Esophagus squamous epithelium (tissue), 5 donors: Measurements from ENCODE around the gene VAMP7. TPM values are rescaled to one million over a fixed set of nuclear protein-coding genes. Genes with fewer than 3 reads are reported as not detected.
"Not testable (repeated sequence)": the region's sequence is repeated elsewhere in the genome, so short reads cannot be mapped to it uniquely, and the experiment has no call there.

Source experiments
- DNase-seq: peaks from one replicate; lab custom pipeline; 2025; lab: John Stamatoyannopoulos, UW
- H3K27ac ChIP-seq, 4 donors: fragments of 200-600 bp; sonication (generic); one replicate each; pipeline ENCODE4 v1.5.1; 2016 to 2019; ENCODE audit warnings: mild to moderate bottlenecking in 1 of 4
- H3K27me3 ChIP-seq, 4 donors: fragments of 200-600 bp; sonication (generic); 1 replicate in 3 of 4; 2 replicates in 1 of 4; pipeline versions ENCODE4 v1.5.1 to v1.6.0; 2017 to 2021; ENCODE audit warnings: antibody characterized with exemption in 1 of 4
- H3K36me3 ChIP-seq, 3 donors: fragments of 200-600 bp; sonication (generic); one replicate each; pipeline ENCODE4 v1.5.1; 2016 to 2019
- H3K4me1 ChIP-seq, 3 donors: fragments of 200-600 bp; sonication (generic); one replicate each; pipeline ENCODE4 v1.5.1; 2017 to 2019
- H3K4me3 ChIP-seq, 4 donors: fragments of 200-600 bp; sonication (generic); 1 replicate in 3 of 4; 2 replicates in 1 of 4; pipeline ENCODE4 v1.5.1; 2016 to 2019; ENCODE audit warnings: mild to moderate bottlenecking in 2 of 4, moderate library complexity in 1 of 4
- H3K9me3 ChIP-seq, 3 donors: fragments of 200-600 bp; sonication (generic); one replicate each; pipeline ENCODE4 v1.5.1; 2016 to 2019
- POLR2A ChIP-seq, 4 donors: fragments of 450-650 bp; IDR thresholded peaks; one replicate each; pipeline ENCODE4 v1.6.1; 2017; ENCODE audit warnings: antibody characterized with exemption in 4 of 4, mild to moderate bottlenecking in 4 of 4, moderate library complexity in 3 of 4
- WGBS, 2 donors: methylation state at CpG; one replicate each; pipeline ENCODE4 v1.1.5; 2018; 5-methylcytosine and 5-hydroxymethylcytosine counted together
- intact Hi-C: fragments of 100-400 bp; cut with DNase I; formaldehyde crosslinking; loops from one replicate; pipeline ENCODE4 v1.15.0; 2022
- small RNA-seq, 4 donors: library from RNA; depleted of rRNA; stranded (forward); fragments of <200 nt; gene quantifications; one replicate each; pipeline ENCODE3, GENCODE V24; 2016
- total RNA-seq, 4 donors: library from RNA; depleted of rRNA; stranded (reverse); fragments of >200 nt; gene quantifications; one replicate each; pipeline ENCODE4 v1.1.0, GENCODE V29; 2016
- TF ChIP-seq, protein P1 (sequence below), 6 experiments: fragments of 450-650 bp in 4 of 6; fragments of 200-600 bp in 2 of 6; sonication (generic) in 2 of 6; IDR thresholded peaks; one replicate each; pipeline ENCODE4 v1.5.1; 2016 to 2019; ENCODE audit warnings: antibody characterized with exemption in 6 of 6, mild to moderate bottlenecking in 4 of 6, moderate library complexity in 4 of 6
- donor health status: DM: yes; HTN: yes; CAD: no.

Gene VAMP7
- total RNA-seq, 4 donors from 2014 or later: 25.6 to 41.7 (median 28.2) TPM

DNA sequence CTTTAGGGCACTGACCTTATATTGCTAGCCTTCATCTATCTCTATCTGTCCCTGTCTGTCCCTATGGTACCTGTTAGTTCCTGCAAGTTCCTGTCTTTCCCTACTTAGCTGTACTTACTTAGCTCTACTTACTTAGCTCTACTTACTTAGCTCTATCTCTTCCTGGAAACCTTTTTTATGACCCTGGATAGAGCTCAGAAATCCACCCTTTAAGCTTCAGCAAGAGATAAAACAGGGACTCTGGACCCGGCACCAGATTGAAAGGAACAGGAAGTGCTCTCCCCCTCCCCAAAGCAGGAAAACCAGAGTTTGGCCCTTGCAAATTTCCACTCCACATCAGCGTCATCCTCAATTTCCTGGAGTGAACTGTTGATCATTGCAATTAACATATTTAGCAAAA lies 104.1 kb downstream of the VAMP7 start:
- WGBS, 2 donors: 57 to 67% methylated on average over 2 of the region's 2 CpGs
- H3K27me3 ChIP-seq: no peaks in the 10 kb centered on the region
- intact Hi-C loops: no loop called here

DNA sequence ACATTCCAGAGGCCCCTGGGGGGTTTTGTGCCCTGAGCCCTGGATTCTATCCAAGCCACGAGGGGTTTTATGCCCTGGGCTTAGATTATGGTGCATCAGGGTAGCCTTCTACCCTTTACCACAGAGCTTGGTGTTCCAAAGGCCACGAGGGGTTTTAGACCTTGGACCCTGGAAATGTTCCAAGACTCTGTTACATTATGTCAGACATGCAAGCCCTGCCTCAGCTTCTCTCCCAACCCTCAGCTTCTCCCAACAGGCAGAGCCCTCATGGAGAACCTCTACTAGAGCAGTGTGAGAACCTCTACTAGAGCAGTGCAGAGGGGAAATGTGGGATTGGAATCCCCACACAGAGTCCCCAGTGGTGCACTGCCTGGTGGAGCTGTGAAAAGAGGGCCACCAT lies 105.8 kb downstream of the VAMP7 start:
- H3K9me3 ChIP-seq, H3K36me3 ChIP-seq, DNase-seq, H3K27me3 ChIP-seq, H3K4me1 ChIP-seq, intact Hi-C loops, H3K27ac ChIP-seq, H3K4me3 ChIP-seq: not testable (repeated sequence)
- WGBS, 2 donors: 7 to 17% methylated on average over 2 of the region's 2 CpGs

More for the DNA sequence above, 104.1 kb downstream of the VAMP7 start:
- Histone ChIP-seq H3K4me1 (no peaks in the 10 kb centered on the region), H3K27ac (no peak overlapping the region), H3K9me3 (peaks cover 0 to 9% (median 6%) of the 10 kb centered on the region in 3 donors), H3K36me3 (no peaks in the 10 kb centered on the region), H3K4me3 (no peak overlapping the region)
- DNase-seq: no peak
- no peak for TF ChIP-seq POLR2A (IDR thresholded peaks at IDR 0.05)
- TF ChIP-seq, protein P1, sequence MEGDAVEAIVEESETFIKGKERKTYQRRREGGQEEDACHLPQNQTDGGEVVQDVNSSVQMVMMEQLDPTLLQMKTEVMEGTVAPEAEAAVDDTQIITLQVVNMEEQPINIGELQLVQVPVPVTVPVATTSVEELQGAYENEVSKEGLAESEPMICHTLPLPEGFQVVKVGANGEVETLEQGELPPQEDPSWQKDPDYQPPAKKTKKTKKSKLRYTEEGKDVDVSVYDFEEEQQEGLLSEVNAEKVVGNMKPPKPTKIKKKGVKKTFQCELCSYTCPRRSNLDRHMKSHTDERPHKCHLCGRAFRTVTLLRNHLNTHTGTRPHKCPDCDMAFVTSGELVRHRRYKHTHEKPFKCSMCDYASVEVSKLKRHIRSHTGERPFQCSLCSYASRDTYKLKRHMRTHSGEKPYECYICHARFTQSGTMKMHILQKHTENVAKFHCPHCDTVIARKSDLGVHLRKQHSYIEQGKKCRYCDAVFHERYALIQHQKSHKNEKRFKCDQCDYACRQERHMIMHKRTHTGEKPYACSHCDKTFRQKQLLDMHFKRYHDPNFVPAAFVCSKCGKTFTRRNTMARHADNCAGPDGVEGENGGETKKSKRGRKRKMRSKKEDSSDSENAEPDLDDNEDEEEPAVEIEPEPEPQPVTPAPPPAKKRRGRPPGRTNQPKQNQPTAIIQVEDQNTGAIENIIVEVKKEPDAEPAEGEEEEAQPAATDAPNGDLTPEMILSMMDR (IDR thresholded peaks at IDR 0.05): no peak

DNA sequence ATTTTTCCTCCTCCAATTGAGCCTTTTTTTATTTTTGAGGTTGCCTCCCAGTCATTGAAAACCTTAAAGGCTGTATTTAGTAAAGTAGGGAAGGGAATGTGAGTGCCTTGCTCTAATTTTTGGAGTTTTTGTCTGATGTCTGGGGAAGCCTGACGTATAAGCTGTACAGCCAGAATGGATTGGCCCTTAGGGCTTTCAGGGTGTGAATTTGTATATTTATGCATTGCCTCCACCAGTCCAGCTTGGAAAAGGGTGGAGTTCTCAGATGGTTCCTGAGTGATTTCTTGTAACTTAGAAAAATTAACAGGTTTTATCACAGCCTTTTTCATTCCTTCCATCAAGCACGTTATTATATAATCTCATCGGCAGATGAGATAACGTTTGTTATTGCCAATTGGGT lies 107.7 kb downstream of the VAMP7 start:
- intact Hi-C loops: no loop called here
- TF ChIP-seq, protein P1 (IDR thresholded peaks at IDR 0.05): no peak
- TF ChIP-seq POLR2A (IDR thresholded peaks at IDR 0.05): no peak

More for the DNA sequence above, 107.7 kb downstream of the VAMP7 start:
- Histone ChIP-seq H3K27ac (no peak overlapping the region), H3K4me3 (no peak overlapping the region), H3K4me1 (no peaks in the 10 kb centered on the region), H3K9me3 (no peaks in the 10 kb centered on the region), H3K36me3 (no peaks in the 10 kb centered on the region), H3K27me3 (no peaks in the 10 kb centered on the region)
- no peak for DNase-seq
- WGBS, 2 donors: 59 to 84% methylated on average over 4 of the region's 4 CpGs

Small RNAs within 50 kb of the gene (small RNA-seq; reads per million reads assigned to genes)
- 0 reads per million in 4 donors for gene DPH3P2

Other genes with a start within 250 kb of the VAMP7 start
- 1 to 10 TPM in 1 of 4 donors, under 1 TPM in 1, not detected in 2; 0.57 to 1.4 TPM for gene IL9R, start 116.4 kb downstream of the VAMP7 start, total RNA-seq